ENCODE measurements around the gene SNAPIN. TPM values are rescaled to one million over a fixed set of nuclear protein-coding genes. Genes with fewer than 3 reads are reported as not detected.

The SNAPIN gene
- total RNA-seq, 1 experiment from 2014 or later: 29.0 TPM

DNA sequence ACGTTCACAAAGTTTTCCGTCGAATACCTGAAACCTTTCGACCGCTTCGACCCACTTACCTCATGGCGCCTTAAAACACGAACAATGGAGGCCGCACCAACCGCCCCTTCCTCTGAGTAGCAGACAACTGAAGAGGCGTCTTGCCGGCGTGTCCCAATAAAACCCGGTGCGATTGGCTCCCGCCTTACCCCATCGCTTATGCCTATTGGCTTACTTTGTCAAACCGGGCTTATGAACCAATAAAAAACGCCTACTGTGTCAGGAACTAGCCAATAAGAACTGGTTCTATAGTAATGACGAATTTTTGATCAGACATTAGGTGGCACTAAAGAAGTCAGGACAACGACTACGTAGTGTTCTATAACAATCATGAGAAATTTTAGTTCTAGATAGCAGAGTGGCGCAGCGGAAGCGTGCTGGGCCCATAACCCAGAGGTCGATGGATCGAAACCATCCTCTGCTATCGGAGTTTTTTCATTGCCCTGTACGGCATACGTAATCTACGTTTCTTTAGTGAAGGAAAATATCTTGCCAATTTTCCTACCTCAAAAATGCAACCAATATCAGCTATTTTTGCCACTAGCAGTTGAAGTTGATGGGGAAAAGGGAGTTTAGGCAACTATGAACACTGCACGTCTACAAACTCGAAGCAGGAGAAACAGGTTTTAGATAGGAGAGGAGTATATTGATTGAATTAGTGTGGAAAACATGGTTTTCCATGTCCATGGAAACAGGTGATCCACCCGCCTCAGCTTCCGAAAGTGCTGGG lies 12.5 kb downstream of the SNAPIN start, which contains the start of gene ILF2:
ILF2 (minus strand) TSS at position 135 of the 769 bp plus-strand sequence; CDS start at position 64, 71 bp downstream.
- Histone ChIP-seq H3K79me2 (ENCODE audit: insufficient read depth, low read length) (peaks cover 15% of the 10 kb centered on the region), H2AK5ac (ENCODE audit: insufficient read length, low read length) (no peak within 1 kb of the TSS), H2BK15ac (ENCODE audit: low read depth, low read length) (no peak within 1 kb of the TSS), H3K4ac (ENCODE audit: low read depth, low read length) (peak within 1 kb of the TSS; percentile 95), H3K4me2 (ENCODE audit: insufficient read depth, insufficient read length, low read length) (peak within 1 kb of the TSS; percentile 89), H3K9me3 (ENCODE audit: control insufficient read depth, low read depth, low read length) (no peaks in the 10 kb centered on the region), H4K8ac (replicated peaks; ENCODE audit: insufficient read length, low read depth, low read length) (no peak within 1 kb of the TSS), H3K4me1 (ENCODE audit: insufficient read depth, low read length) (no peaks in the 10 kb centered on the region), H2BK5ac (ENCODE audit: insufficient read length, low read length) (no peak within 1 kb of the TSS), H3K14ac (ENCODE audit: insufficient read depth, low read length) (peak within 1 kb of the TSS; percentile 98), H2BK120ac (ENCODE audit: low read depth, low read length, poor library complexity, severe bottlenecking) (peak within 1 kb of the TSS; percentile 99), H2AFZ (ENCODE audit: low read length) (peak within 1 kb of the TSS; percentile 91), H3K56ac (ENCODE audit: insufficient read length, low read depth, low read length) (peak within 1 kb of the TSS; percentile 20), H4K5ac (ENCODE audit: insufficient read length, low read depth, low read length) (no peak within 1 kb of the TSS), H3K18ac (ENCODE audit: insufficient read length, low read depth, low read length) (peak within 1 kb of the TSS; percentile 96), H3K23ac (ENCODE audit: insufficient read length, low read depth, low read length) (no peak within 1 kb of the TSS), H4K91ac (ENCODE audit: insufficient read length, low read depth, low read length) (peak within 1 kb of the TSS; percentile 96), H3K27me3 (ENCODE audit: insufficient read depth, low read length) (no peaks in the 10 kb centered on the region), H3K79me1 (ENCODE audit: insufficient read depth, low read depth, low read length, poor library complexity, severe bottlenecking) (peaks cover 17% of the 10 kb centered on the region), H3T11ph (ENCODE audit: low read length) (peak within 1 kb of the TSS; percentile 89), H3K9ac (ENCODE audit: extremely low read depth, insufficient read length, low read length) (peak within 1 kb of the TSS; percentile 97), H2BK12ac (ENCODE audit: insufficient read length, low read depth, low read length) (peak within 1 kb of the TSS; percentile 70), H3K23me2 (ENCODE audit: insufficient read length, low read depth, low read length, poor library complexity, severe bottlenecking) (peaks cover 11% of the 10 kb centered on the region), H2BK20ac (ENCODE audit: low read depth, low read length, poor library complexity, severe bottlenecking) (no peak within 1 kb of the TSS), H4K20me1 (ENCODE audit: control insufficient read depth, insufficient read depth, insufficient read length) (no peaks in the 10 kb centered on the region), H3K27ac (ENCODE audit: insufficient read length, low read depth, low read length) (peak within 1 kb of the TSS; percentile 71)
- no peak within 1 kb of the TSS for H3K4me3 Mint-ChIP-seq
- no peaks in the 10 kb centered on the region; the same call in 1 of the 2 replicates for H3K27me3 Mint-ChIP-seq (ENCODE audit: low read depth)
- peaks cover 0 to 43% (median 41%) of the 10 kb centered on the region in 3 experiments; a peak in 4 of 7 replicates for H3K36me3 Mint-ChIP-seq (ENCODE audit: insufficient read depth in 1 of 3, low read depth in 3 of 3)
- WGBS (ENCODE audit: extremely low coverage, insufficient read length, low lambda C conversion rate): no CpG with 5 or more reads among the region's 35 CpGs
- no peaks in the 10 kb centered on the region for H3K9me3 Mint-ChIP-seq
- peak within 1 kb of the TSS in 1 of 3 experiments; percentile 59; a peak in 2 of 7 replicates for H3K27ac Mint-ChIP-seq
- TF ChIP-seq, protein P1, sequence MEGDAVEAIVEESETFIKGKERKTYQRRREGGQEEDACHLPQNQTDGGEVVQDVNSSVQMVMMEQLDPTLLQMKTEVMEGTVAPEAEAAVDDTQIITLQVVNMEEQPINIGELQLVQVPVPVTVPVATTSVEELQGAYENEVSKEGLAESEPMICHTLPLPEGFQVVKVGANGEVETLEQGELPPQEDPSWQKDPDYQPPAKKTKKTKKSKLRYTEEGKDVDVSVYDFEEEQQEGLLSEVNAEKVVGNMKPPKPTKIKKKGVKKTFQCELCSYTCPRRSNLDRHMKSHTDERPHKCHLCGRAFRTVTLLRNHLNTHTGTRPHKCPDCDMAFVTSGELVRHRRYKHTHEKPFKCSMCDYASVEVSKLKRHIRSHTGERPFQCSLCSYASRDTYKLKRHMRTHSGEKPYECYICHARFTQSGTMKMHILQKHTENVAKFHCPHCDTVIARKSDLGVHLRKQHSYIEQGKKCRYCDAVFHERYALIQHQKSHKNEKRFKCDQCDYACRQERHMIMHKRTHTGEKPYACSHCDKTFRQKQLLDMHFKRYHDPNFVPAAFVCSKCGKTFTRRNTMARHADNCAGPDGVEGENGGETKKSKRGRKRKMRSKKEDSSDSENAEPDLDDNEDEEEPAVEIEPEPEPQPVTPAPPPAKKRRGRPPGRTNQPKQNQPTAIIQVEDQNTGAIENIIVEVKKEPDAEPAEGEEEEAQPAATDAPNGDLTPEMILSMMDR (conservative IDR thresholded peaks at IDR 0.05): peak; percentile 37; the same call in 2 of the 3 replicates
- H3K4me1 Mint-ChIP-seq: peaks cover 9 to 12% of the 10 kb centered on the region in 2 experiments; a peak in 3 of 4 replicates
- peak; percentile 99 for DNase-seq

Measured in H9 (cell line).